GM12878 (cell line): ENCODE data around the gene PKP2. TPM values are rescaled to one million over a fixed set of nuclear protein-coding genes. Genes with fewer than 3 reads are reported as not detected.

Experiments used
- ATAC-seq: fragments of 200-7000 bp; cut with Tn5 transposase; 3 replicates; pipeline ENCODE4 v1.9.1; 2020; ENCODE audit warnings: mild to moderate bottlenecking, moderate library complexity
- BruUV-seq: library from RNA; stranded (reverse); fragments of 400-500 nt; replicated peaks from 2 replicates; lab custom pipeline; 2021; lab: Mats Ljungman, UMichigan
- CTCF ChIA-PET: fragments of 300-600 bp; sonication (Branson Sonifier 250); formaldehyde crosslinking; extraction: SDS; loops from one replicate; lab custom pipeline; 2021; ENCODE audit warnings: inconsistent platforms; lab: Yijun Ruan, JAX
- POLR2A ChIA-PET: fragments of 350-600 bp; formaldehyde crosslinking; extraction: SDS; loops from one replicate; lab custom pipeline; 2021; ENCODE audit warnings: inconsistent platforms; lab: Charles Lee
- RAD21 ChIA-PET: fragments of 300-600 bp; sonication (Branson Sonifier 250); formaldehyde crosslinking; loops from one replicate; lab custom pipeline; 2023; ENCODE audit warnings: antibody characterized with exemption; ENCODE audit not compliant: unreplicated experiment; lab: Charles Lee
- SMC1A ChIA-PET: fragments of 300-600 bp; sonication (Branson Sonifier 250); formaldehyde crosslinking; loops from one replicate; lab custom pipeline; 2023; ENCODE audit not compliant: unreplicated experiment, uncharacterized antibody; lab: Charles Lee
- DNase-seq: peaks from one replicate; pipeline ENCODE4 v3.0.0-alpha.2; 2011; ENCODE audit warnings: low read depth, low spot score
- FAIRE-seq: peaks from 3 replicates; lab custom pipeline; 2011; peaks lifted over from hg19 to GRCh38; lab: Jason Lieb, UNC
- H2AFZ ChIP-seq: 2 replicates; pipeline ENCODE4 v1.6.0; 2011; ENCODE audit warnings: low read depth, low read length, control low read depth; ENCODE audit not compliant: control insufficient read depth
- H3K27ac ChIP-seq: 2 replicates; pipeline ENCODE4 v1.5.1; 2011; ENCODE audit warnings: control low read depth; ENCODE audit not compliant: control insufficient read depth, insufficient read depth
- H3K27me3 ChIP-seq, 2 experiments: replicated peaks in 1 of 2; 2 replicates each; pipeline versions ENCODE4 v1.6.0 to v1.6.1; 2011; ENCODE audit warnings: low read length in 1 of 2; ENCODE audit not compliant: control insufficient read depth in 2 of 2, insufficient read depth in 2 of 2
- H3K36me3 ChIP-seq, 2 experiments: 2 replicates each; pipeline ENCODE4 v1.5.1; 2011; ENCODE audit warnings: low read length in 1 of 2; ENCODE audit not compliant: control insufficient read depth in 2 of 2, insufficient read depth in 2 of 2
- H3K4me1 ChIP-seq: 2 replicates; pipeline ENCODE4 v1.6.1; 2011; ENCODE audit warnings: mild to moderate bottlenecking, low read length, moderate library complexity, mixed read lengths; ENCODE audit not compliant: control insufficient read depth, insufficient read depth
- H3K4me2 ChIP-seq: 2 replicates; pipeline ENCODE4 v1.6.0; 2011; ENCODE audit warnings: control low read depth; ENCODE audit not compliant: control insufficient read depth, insufficient read depth
- H3K4me3 ChIP-seq: fragments of 200-600 bp; sonication (generic); 2 replicates; pipeline ENCODE4 v1.5.1; 2016
- H3K79me2 ChIP-seq: 2 replicates; pipeline ENCODE4 v1.6.0; 2011; ENCODE audit warnings: low read length; ENCODE audit not compliant: control insufficient read depth, insufficient read depth
- H3K9ac ChIP-seq: 2 replicates; pipeline ENCODE4 v1.8.0; 2011; ENCODE audit warnings: low read length, control low read depth, mixed read lengths; ENCODE audit not compliant: control insufficient read depth, insufficient read depth
- H3K9me3 ChIP-seq: replicated peaks from 3 replicates; pipeline ENCODE4 v1.5.1; 2011; ENCODE audit warnings: mild to moderate bottlenecking, low read length; ENCODE audit not compliant: control insufficient read depth, insufficient read depth
- H4K20me1 ChIP-seq: 2 replicates; pipeline ENCODE4 v1.6.0; 2011; ENCODE audit not compliant: control insufficient read depth, insufficient read depth
- BACH1 ChIP-seq: fragments of 450-650 bp; IDR thresholded peaks from 2 replicates; pipeline ENCODE4 v1.6.1; 2017; ENCODE audit warnings: mild to moderate bottlenecking, borderline replicate concordance
- CBFB ChIP-seq: IDR thresholded peaks from 2 replicates; pipeline ENCODE4 v1.6.1; 2016; ENCODE audit warnings: antibody characterized with exemption, low read depth
- CHD2 ChIP-seq: IDR thresholded peaks from 2 replicates; pipeline ENCODE4 v1.6.1; 2011; ENCODE audit warnings: low read depth, low read length, improper control_type of control experiment, borderline replicate concordance
- HDAC6 ChIP-seq: fragments of 200-600 bp; sonication (generic); IDR thresholded peaks from one replicate; pipeline ENCODE4 v1.8.0; 2017; ENCODE audit warnings: antibody characterized with exemption; ENCODE audit not compliant: unreplicated experiment
- SREBF1 ChIP-seq: IDR thresholded peaks from 2 replicates; pipeline ENCODE4 v1.6.1; 2012; ENCODE audit warnings: mild to moderate bottlenecking, low read length
- STAT1 ChIP-seq: fragments of 450-650 bp; conservative IDR thresholded peaks from 2 replicates; pipeline ENCODE4 v1.6.1; 2014; ENCODE audit warnings: antibody characterized with exemption, mild to moderate bottlenecking
- ZSCAN29 ChIP-seq: fragments of 450-650 bp; IDR thresholded peaks from 2 replicates; pipeline ENCODE4 v1.6.1; 2017; ENCODE audit warnings: mild to moderate bottlenecking, moderate library complexity
- WGBS: methylation state at CpG from one replicate; pipeline ENCODE4 v1.1.6; 2016; ENCODE audit warnings: low lambda C conversion rate; ENCODE audit not compliant: insufficient replicate concordance, insufficient coverage; ENCODE audit errors: missing lambda C conversion rate; 5-methylcytosine and 5-hydroxymethylcytosine counted together
- in situ Hi-C: fragments of 300-500 bp; cut with MboI; formaldehyde crosslinking; loops from 9 replicates; pipeline ENCODE4 v1.14.3; 2018; ENCODE audit warnings: mixed read lengths
- intact Hi-C: fragments of 100-400 bp; cut with micrococcal nuclease; formaldehyde crosslinking; loops from one replicate; pipeline ENCODE4 v1.14.2; 2022; ENCODE audit not compliant: unreplicated experiment
- polyA plus RNA-seq, 11 experiments: library from polyadenylated mRNA; depleted of rRNA in 4 of 11; unstranded in 6 of 11; stranded (reverse) in 5 of 11; fragments of >200 nt; fragmentation: Nextera tagmentation in 4 of 11; fragmentation: Illumina TruSeq in 1 of 11; extraction: Ambion mirVana in 4 of 11; extraction: Trizol in 1 of 11; gene quantifications; 1 replicate in 1 of 11; 2 replicates in 10 of 11; pipeline versions ENCODE4 v1.2.1 to v1.2.3, GENCODE V29; 2011 to 2016; ENCODE audit warnings: inconsistent platforms in 2 of 11, missing spikeins in 2 of 11, low read depth in 1 of 11
- total RNA-seq, 4 experiments: library from RNA; depleted of rRNA in 3 of 4; stranded (reverse); fragments of >200 nt in 3 of 4; fragmentation: Illumina TruSeq in 1 of 4; extraction: Trizol in 1 of 4; gene quantifications; 2 replicates each; pipeline versions ENCODE4 v1.2.1 to v1.2.3, GENCODE V29; 2013 to 2021
- TF ChIP-seq, protein P1 (sequence below): fragments of 150-350 bp; IDR thresholded peaks from 2 replicates; pipeline ENCODE4 v1.6.1; 2014; ENCODE audit warnings: mild to moderate bottlenecking, low read depth, low read length
- TF ChIP-seq, protein P2 (sequence below): IDR thresholded peaks from 2 replicates; pipeline ENCODE4 v1.6.1; 2011; ENCODE audit warnings: low read depth, mild to moderate bottlenecking, low read length, moderate library complexity, borderline replicate concordance; ENCODE audit errors: extremely low read depth
- TF ChIP-seq, protein P3 (sequence below): fragments of 450-650 bp; IDR thresholded peaks from 2 replicates; pipeline ENCODE4 v1.6.1; 2016; ENCODE audit warnings: mild to moderate bottlenecking, moderate library complexity, borderline replicate concordance

PKP2 gene
- total and polyA plus RNA-seq, 10 of the 15 experiments (the other 5 are each of a cell fraction or from before 2014, with no cell fraction given) = 0.02 to 4.1 (median 0.07) TPM; not detected in 4

DNA sequence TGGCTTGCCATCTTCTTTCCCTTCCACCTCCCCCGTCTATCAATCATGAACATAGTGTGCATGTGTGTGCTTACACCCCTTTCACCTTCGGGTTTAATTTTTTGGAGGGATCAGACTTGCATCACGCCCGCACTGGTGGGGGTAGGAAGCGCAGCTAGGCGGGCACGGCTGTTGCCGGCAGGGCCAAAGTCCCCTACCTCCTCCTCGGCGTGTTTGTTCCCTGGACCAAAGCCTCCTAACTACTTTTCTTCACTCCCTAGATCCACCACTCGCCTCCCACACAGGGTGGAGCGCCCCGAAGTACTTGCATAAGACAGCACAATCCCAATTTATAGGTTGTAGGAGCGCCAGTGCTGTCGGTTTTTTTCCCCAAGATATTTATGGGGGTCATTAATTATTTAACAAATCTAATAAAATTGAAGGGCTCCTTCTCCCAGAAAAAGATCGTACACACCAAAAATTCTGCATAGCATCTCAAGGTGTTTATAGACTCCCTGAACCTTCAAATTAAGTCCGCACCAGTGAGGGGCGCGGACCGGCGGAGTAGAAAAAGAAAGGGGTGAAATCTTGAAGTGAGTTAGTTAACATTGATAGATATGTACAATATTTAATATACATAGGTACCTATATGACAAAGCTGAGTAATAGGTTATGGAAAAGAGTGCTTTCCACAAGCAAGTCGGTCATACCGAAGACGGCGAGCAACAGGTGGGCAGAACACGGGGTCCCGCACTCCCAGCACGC, 717 bp downstream of the PKP2 start:
- Histone ChIP-seq H3K27ac (no peak overlapping the region), H4K20me1 (no peaks in the 10 kb centered on the region), H3K4me3 (no peak overlapping the region), H2AFZ (no peak overlapping the region), H3K4me1 (no peaks in the 10 kb centered on the region), H3K79me2 (no peaks in the 10 kb centered on the region), H3K27me3 (peaks cover 0 to 20% of the 10 kb centered on the region in 2 experiments), H3K4me2 (peak overlapping the region; percentile 42), H3K36me3 (no peaks in the 10 kb centered on the region), H3K9me3 (no peaks in the 10 kb centered on the region), H3K9ac (no peak overlapping the region)
- no peak for DNase-seq
- ChIA-PET SMC1A (no interaction called here), RAD21 (no interaction called here), POLR2A (no interaction called here), CTCF (no interaction called here)
- intact Hi-C loops = no loop called here
- ATAC-seq = no peak
- in situ Hi-C loops = no loop called here
- BruUV-seq = no TSS peak
- no peak for TF ChIP-seq CHD2
- TF ChIP-seq CBFB = no peak
- TF ChIP-seq ZSCAN29 = no peak
- TF ChIP-seq, protein P1, sequence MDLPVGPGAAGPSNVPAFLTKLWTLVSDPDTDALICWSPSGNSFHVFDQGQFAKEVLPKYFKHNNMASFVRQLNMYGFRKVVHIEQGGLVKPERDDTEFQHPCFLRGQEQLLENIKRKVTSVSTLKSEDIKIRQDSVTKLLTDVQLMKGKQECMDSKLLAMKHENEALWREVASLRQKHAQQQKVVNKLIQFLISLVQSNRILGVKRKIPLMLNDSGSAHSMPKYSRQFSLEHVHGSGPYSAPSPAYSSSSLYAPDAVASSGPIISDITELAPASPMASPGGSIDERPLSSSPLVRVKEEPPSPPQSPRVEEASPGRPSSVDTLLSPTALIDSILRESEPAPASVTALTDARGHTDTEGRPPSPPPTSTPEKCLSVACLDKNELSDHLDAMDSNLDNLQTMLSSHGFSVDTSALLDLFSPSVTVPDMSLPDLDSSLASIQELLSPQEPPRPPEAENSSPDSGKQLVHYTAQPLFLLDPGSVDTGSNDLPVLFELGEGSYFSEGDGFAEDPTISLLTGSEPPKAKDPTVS = no peak
- TF ChIP-seq HDAC6 = no peak
- TF ChIP-seq, protein P2, sequence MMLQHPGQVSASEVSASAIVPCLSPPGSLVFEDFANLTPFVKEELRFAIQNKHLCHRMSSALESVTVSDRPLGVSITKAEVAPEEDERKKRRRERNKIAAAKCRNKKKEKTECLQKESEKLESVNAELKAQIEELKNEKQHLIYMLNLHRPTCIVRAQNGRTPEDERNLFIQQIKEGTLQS = no peak
- TF ChIP-seq SREBF1 = no peak
- TF ChIP-seq, protein P3, sequence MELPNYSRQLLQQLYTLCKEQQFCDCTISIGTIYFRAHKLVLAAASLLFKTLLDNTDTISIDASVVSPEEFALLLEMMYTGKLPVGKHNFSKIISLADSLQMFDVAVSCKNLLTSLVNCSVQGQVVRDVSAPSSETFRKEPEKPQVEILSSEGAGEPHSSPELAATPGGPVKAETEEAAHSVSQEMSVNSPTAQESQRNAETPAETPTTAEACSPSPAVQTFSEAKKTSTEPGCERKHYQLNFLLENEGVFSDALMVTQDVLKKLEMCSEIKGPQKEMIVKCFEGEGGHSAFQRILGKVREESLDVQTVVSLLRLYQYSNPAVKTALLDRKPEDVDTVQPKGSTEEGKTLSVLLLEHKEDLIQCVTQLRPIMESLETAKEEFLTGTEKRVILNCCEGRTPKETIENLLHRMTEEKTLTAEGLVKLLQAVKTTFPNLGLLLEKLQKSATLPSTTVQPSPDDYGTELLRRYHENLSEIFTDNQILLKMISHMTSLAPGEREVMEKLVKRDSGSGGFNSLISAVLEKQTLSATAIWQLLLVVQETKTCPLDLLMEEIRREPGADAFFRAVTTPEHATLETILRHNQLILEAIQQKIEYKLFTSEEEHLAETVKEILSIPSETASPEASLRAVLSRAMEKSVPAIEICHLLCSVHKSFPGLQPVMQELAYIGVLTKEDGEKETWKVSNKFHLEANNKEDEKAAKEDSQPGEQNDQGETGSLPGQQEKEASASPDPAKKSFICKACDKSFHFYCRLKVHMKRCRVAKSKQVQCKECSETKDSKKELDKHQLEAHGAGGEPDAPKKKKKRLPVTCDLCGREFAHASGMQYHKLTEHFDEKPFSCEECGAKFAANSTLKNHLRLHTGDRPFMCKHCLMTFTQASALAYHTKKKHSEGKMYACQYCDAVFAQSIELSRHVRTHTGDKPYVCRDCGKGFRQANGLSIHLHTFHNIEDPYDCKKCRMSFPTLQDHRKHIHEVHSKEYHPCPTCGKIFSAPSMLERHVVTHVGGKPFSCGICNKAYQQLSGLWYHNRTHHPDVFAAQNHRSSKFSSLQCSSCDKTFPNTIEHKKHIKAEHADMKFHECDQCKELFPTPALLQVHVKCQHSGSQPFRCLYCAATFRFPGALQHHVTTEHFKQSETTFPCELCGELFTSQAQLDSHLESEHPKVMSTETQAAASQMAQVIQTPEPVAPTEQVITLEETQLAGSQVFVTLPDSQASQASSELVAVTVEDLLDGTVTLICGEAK = no peak
- no peak for TF ChIP-seq BACH1
- TF ChIP-seq STAT1 = no peak
- WGBS = 19% methylated on average over 27 of the region's 28 CpGs
- no peak for FAIRE-seq
